ENCODE results near the gene ALKBH4.
"Not testable (repeated sequence)": the region's sequence is repeated elsewhere in the genome, so short reads cannot be mapped to it uniquely, and the experiment has no call there.

Gene ALKBH4

DNA sequence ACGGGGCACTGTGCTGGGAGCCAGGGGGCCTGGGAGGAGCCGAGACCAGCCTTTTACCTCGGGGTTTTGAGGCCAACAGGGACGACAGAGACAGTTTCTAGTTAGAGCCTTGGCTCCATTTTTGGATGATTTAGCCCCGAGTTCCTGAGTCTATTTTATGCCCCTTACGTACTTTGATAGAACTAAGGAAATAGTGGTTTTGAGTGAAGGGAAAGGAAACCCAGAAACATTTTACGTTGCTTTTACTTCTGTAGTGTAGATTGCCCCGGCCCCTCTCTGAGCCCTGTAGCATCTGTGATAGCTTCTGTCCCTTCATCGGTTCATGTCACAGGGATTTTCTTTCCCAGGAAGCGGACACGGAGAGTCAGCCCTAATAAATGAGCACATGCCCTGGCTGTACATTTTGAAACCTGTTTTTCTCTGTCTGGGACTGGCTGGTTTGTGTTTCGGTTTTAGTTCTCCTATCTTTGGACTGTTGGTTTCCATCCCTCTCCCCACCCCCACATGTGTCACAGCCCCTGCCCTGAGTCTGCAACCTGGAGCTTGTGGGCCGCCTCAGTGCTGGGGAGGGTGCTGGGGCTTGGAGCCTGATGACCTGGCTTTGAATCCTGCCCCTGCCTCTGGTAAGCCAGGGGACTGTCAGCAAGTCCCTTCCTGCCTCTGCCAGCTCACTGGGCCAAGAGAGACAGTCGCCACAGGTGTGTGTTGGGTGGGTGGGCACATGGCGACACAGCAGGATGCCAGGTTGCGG lies 38.2 kb downstream of the ALKBH4 start:
- no peak for DNase-seq

DNA sequence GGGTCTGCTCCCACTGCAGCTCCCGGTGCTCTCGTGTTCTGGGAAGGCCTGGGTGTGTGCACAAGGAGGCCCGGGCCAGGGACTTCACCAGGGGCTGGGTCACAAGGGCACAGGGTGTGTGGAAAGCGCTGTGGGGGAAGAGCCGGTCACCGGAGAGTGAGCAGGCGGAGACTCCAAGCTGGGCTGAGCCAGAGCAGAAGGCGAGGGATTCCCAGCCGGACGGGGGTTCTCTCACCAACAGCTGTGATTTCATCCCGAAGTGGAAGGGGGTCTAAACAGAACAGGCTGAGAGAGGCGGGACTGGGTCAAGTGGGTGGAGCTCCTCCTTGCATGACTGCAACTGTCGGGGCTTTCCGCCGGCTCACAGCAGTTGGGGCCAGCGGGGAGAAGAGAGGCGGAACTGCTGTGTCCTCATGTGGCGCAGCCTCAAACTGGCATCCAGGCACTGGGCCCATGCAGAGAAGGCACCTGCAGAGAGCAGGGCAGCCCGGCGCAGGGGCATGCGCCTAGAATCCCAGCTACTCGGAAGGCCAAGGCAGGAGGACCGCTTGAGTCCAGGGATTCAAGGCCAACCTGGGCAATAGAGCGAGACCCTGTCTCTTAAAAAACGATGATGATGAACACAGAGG lies 38.9 kb downstream of the ALKBH4 start:
- DNase-seq = no peak

DNA sequence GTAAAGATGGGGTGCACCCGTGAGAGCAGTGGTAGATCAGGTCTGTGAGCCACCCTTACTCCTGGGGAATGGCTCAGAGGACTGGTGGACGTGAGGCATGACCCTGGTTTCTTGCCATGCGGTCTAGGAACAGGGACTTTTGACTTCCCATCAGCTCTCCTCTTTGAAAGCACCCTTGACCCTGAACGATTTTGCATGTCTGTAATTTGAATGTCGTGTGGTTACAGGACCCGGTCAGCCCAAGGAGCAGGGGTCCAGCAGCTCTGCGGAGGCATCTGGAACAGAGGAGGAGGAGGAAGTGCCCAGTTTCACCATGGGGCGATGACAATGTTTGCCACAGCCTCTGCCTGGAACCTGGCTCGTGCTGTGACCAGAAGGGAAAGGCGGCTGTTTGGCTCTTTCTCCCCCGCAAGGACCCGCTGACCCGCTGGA lies 39.9 kb downstream of the ALKBH4 start:
- no peak for DNase-seq

- no peak for DNase-seq
Observed at GRCh38 chr7:102424129-102424551, 40.5 kb downstream of the ALKBH4 start.

- no peak for DNase-seq
Observed at GRCh38 chr7:102421706-102422240, 42.9 kb downstream of the ALKBH4 start.

GRCh38 chr7:102418592-102418991 lies 46.1 kb downstream of the ALKBH4 start:
- DNase-seq = no peak

DNA sequence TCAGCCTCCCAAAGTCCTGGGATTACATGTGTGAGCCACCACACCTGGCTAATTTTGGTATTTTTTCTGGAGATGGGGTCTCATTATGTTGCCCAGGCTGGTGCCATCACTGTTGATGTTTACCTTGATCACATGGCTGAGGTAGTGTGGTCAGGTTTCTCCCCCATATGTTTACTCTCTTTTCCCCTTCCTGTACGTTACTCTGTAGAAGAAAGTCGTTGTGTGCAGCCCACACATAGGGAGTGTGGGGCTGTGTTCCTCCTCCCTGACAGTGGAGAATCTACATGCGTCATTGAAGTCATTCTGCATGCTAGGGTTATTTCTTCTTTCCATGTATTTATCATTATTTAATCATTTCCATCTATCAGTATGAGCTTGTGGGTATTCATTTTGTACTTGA lies 47.6 kb downstream of the ALKBH4 start:
- DNase-seq = no peak

DNA sequence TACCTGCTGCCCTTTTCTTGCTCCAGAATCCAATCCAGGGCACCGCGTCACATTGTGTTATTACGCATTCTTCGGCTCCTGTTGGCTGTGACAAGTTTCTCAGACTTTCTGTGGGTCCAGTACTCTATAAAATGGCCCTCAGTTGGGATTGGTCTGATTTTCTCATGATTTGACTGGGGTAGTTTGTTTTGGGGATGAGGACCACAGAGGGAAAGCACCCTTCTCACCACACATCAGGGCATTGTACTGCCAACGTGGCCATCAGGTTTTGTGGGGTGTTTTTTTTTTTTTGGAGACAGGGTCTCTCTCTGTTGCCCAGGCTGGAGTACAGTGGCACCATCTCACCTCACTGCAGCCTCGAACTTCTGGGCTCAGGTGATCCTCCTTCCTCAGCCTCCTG lies 48.3 kb downstream of the ALKBH4 start:
- DNase-seq = no peak

DNA sequence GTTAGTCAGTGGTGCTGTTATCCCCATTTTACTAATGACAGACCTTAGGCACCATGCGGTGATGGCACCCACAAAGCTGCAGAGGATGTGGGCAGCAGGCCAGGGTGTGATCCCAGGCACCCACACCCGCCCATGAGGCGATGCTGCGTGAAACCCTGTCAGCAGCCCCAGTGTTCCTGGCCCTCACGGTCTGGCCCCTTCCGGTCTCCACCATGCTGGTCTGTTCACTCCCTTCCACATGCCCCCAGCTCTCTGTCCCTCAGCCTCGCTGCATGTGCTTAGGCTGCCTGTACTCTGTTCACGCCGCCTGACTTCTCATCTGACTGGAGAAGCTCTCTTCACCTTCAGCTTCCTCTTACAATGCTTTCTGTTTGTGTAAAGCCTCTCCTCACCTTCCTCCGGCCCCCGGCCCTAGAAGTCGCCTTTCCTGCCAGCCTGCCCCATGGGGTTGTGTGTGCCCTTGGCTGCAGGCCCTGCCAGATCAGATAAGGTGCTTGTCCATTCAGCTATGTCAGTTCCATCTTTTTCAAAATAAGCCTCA lies 48.9 kb downstream of the ALKBH4 start:
- no peak for DNase-seq

DNA sequence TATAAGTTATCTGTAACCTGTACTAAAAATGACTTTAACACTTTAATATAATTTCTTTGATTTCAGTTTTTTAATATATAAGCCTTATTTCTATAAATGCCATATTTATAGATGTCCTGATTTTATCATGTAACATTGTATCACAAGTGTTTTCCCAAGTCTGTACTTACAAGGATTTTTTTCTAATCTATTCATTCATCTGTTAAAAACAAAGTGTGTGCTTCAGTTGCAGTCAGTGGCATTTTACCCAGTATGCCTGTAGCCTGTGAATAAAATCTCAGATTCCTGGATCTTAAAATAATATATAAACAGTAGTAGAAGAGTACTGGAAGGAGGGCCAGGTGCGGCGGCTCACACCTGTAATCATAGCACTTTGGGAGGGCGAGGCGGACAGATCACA lies 51.1 kb downstream of the ALKBH4 start:
- no peak for DNase-seq

GRCh38 chr7:102413091-102413490 lies 51.6 kb downstream of the ALKBH4 start:
- no peak for DNase-seq

- DNase-seq = peak; percentile 28
Observed at GRCh38 chr7:102412548-102412947, 52.1 kb downstream of the ALKBH4 start.

- DNase-seq = no peak
Observed at GRCh38 chr7:102410918-102411317, 53.7 kb downstream of the ALKBH4 start.

DNA sequence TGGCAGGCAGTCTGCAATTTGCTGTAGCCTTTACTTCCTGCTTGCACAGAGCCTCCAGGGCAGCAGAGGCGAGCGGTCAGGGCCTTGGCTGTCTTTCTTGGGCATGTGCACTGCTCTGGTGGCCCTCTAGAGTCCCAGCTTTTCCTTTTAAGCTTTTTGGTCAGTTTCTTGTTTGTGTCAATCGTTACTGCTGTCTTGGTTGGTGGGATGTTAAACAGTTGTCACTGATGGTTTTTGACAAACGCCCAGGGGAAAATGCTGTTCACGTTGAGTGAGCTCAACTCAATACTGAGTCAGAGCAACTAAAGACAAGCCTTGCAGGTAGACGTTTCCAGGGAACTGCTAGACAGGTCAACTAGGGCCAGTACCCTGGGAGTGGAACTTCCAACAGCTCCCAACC lies 54.5 kb downstream of the ALKBH4 start:
- no peak for DNase-seq

DNA sequence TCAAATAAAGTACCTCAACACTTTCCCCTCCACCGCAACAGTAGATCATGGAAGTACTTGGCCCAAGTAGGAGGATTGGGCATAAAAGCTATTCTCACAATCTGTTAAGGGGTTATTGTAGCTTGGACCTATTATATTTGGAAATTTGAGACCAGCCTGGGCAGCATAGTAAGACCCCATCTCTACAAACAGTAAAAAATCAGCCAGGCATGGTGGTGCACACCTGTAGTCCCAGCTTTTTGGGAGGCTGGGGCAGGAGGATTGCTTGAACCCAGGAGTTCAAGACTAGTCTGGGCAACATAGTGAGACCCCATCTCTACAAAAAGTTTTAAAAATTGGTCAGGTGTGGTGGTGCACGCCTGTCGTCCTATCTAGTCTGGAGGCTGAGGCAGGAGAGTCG lies 55.3 kb downstream of the ALKBH4 start:
- no peak for DNase-seq

- not testable (repeated sequence) for DNase-seq
Observed at GRCh38 chr7:102408530-102408929, 56.1 kb downstream of the ALKBH4 start.

GRCh38 chr7:102407910-102408309 lies 56.8 kb downstream of the ALKBH4 start:
- DNase-seq = no peak
